ENCODE results near the gene TMEM31. TPM values are rescaled to one million over a fixed set of nuclear protein-coding genes. Genes with fewer than 3 reads are reported as not detected.

Gene TMEM31
- 0.09 TPM in 1 of 2 replicates, not detected in the other for total RNA-seq

GRCh38 chrX:103710609-103711008 lies at the start of gene TMEM31:
TMEM31 (plus strand) TSS chrX:103710909; CDS start chrX:103712259, 1,350 bp downstream.

GRCh38 chrX:103686199-103687072 lies 24.3 kb upstream of the TMEM31 start, which contains the start of gene MORF4L2:
MORF4L2 (minus strand) TSS chrX:103686699; CDS start chrX:103677027, 9,672 bp downstream.

Other genes starting within 250 kb of the TMEM31 start
- under 0.01 TPM in 2 replicates for gene RAB40A, start 191.4 kb upstream of the TMEM31 start, total RNA-seq
- 30.7 and 49.6 TPM in 2 replicates for gene TCEAL4, start 125.4 kb upstream of the TMEM31 start, total RNA-seq
- gene TCEAL3, start 102.9 kb upstream of the TMEM31 start, total RNA-seq, result 7.6 and 7.7 TPM in 2 replicates
- gene TCEAL1, start 81.9 kb upstream of the TMEM31 start, total RNA-seq, result 26.8 TPM in 2 replicates
- 473 and 551 TPM in 2 replicates for gene MORF4L2, start 24.2 kb upstream of the TMEM31 start, total RNA-seq
- gene PLP1, start 65.9 kb downstream of the TMEM31 start, total RNA-seq, result 1.4 and 3.3 TPM in 2 replicates
- gene RAB9B, start 121.3 kb downstream of the TMEM31 start, total RNA-seq, result 0.87 and 1.5 TPM in 2 replicates